GM06990 (cell line): ENCODE data around the gene LRRC74B.

Experiments used
- DNase-seq: peaks from one replicate; pipeline ENCODE4 v3.0.0-alpha.2; 2011; ENCODE audit not compliant: insufficient read length; ENCODE audit errors: extremely low read depth
- H3K27me3 ChIP-seq: replicated peaks from 2 replicates; pipeline ENCODE4 v1.6.0; 2011; ENCODE audit warnings: low read length; ENCODE audit not compliant: control insufficient read depth, insufficient read depth
- H3K36me3 ChIP-seq: 2 replicates; pipeline ENCODE4 v1.5.1; 2011; ENCODE audit warnings: low read length; ENCODE audit not compliant: control insufficient read depth, insufficient read depth
- H3K4me3 ChIP-seq: replicated peaks from 2 replicates; pipeline ENCODE4 v1.5.1; 2011; ENCODE audit warnings: low read depth, mild to moderate bottlenecking, control low read depth, low read length
- CTCF ChIP-seq: IDR thresholded peaks from 2 replicates; pipeline ENCODE4 v1.5.1; 2011; ENCODE audit warnings: low read length, control low read depth, mild to moderate bottlenecking, inconsistent platforms; ENCODE audit not compliant: insufficient read depth, poor library complexity, severe bottlenecking

LRRC74B gene

GRCh38 chr22:21073023-21073422, 27.3 kb downstream of the LRRC74B start:
- H3K4me3 ChIP-seq: no peak overlapping the region
- no peaks in the 10 kb centered on the region for H3K36me3 ChIP-seq
- H3K27me3 ChIP-seq: no peaks in the 10 kb centered on the region; the same call in none of the 2 replicates
- no peak for DNase-seq
- TF ChIP-seq CTCF: no peak

DNA sequence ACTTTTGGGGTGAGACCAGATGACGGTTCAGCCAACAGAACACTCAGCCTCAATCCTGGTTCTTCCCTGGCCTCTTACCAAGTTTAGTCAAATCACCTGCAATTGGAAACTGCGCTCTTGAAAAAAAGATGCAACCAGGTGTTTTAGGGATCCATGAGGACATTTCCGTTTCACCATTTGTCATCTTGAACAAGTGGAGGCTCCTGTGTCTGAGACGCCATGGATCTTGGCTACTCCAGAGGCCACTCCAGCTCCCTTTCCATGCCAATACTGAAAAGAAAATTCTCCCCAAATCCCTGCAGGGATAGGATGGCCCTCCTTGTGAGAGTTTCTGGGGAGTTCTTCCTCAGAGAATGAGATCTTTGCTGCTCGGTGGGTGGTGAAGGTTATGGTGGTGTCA, 27.7 kb downstream of the LRRC74B start:
- Histone ChIP-seq H3K4me3 (no peak overlapping the region), H3K27me3 (no peaks in the 10 kb centered on the region; the same call in none of the 2 replicates), H3K36me3 (no peaks in the 10 kb centered on the region)
- TF ChIP-seq CTCF: no peak
- no peak for DNase-seq

GRCh38 chr22:21074102-21074715, 28.5 kb downstream of the LRRC74B start:
- no peaks in the 10 kb centered on the region; the same call in 1 of the 2 replicates for H3K27me3 ChIP-seq
- no peak for TF ChIP-seq CTCF
- H3K4me3 ChIP-seq: no peak overlapping the region
- H3K36me3 ChIP-seq: no peaks in the 10 kb centered on the region
- DNase-seq: no peak

DNA sequence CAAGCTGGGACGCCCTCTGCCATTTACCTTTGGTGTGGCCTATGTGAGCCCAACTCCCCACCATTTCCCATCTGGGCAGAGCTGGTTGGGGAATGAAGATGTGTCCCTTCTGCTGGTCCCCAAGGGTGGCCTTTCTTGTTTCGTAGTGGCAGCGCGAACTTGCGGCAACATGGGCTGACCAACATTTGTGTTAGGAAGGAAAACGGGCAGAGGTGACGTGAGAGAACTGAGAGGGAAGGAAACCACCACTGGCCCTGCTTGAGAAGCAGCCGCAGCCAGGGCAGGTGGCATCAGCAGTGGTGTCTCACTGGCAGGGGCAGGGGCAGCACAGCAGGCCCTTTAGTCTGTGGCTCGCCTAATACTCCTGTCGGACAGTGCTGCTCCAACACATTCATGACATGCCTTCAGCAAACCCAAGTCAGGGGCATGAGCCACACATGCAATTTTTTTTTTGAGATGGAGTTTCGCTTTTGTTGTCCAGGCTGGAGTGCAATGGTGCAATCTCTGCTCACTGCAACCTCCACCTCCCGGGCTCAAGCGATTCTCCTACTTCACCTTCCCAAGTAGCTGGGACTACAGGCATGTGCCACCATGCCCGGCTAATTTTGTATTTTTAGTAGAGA, 29.9 kb downstream of the LRRC74B start:
- TF ChIP-seq CTCF: no peak
- H3K27me3 ChIP-seq: no peaks in the 10 kb centered on the region; the same call in 1 of the 2 replicates
- no peak for DNase-seq

GRCh38 chr22:21076912-21077625, 31.3 kb downstream of the LRRC74B start:
- no peak for TF ChIP-seq CTCF
- Histone ChIP-seq H3K36me3 (no peaks in the 10 kb centered on the region), H3K4me3 (no peak overlapping the region), H3K27me3 (no peaks in the 10 kb centered on the region; the same call in 1 of the 2 replicates)
- DNase-seq: no peak

More for the DNA sequence above, 29.9 kb downstream of the LRRC74B start:
- H3K4me3 ChIP-seq: no peak overlapping the region
- no peaks in the 10 kb centered on the region for H3K36me3 ChIP-seq
